ENCODE results near the gene UBXN11. TPM values are rescaled to one million over a fixed set of nuclear protein-coding genes. Genes with fewer than 3 reads are reported as not detected.
"Not testable (repeated sequence)": the region's sequence is repeated elsewhere in the genome, so short reads cannot be mapped to it uniquely, and the experiment has no call there.

Gene UBXN11
- total RNA-seq, 2 donors from 2014 or later = 12.2 to 14.8 TPM

- TF ChIP-seq CTCF (IDR thresholded peaks at IDR 0.05) (no peak), POLR2A (IDR thresholded peaks at IDR 0.05) (no peak)
- H3K4me3 ChIP-seq = no peak overlapping the region
These were observed 10.7 kb upstream of the UBXN11 start for GRCh38 chr1:26317146-26317545.

GRCh38 chr1:26315874-26316850 is 9.7 kb upstream of the UBXN11 start:
- Histone ChIP-seq H3K9me3 (no peaks in the 10 kb centered on the region), H3K4me1 (peaks cover under 1% of the 10 kb centered on the region), H3K27me3 (no peaks in the 10 kb centered on the region), H3K27ac (no peak overlapping the region), H3K36me3 (replicated peaks in 1 of 2; ENCODE audit: insufficient read depth in 1 of 2, low read depth in 2 of 2) (no peaks in the 10 kb centered on the region), H3K4me3 (no peak overlapping the region)
- intact Hi-C loops (cut with DNase I) = loop anchor here (5.0 kb wide), 1 partner anchor 44 kb away; no protein-coding TSS in a partner anchor
- ATAC-seq (no peak), DNase-seq (no peak)
- WGBS, 2 donors = 74 to 78% methylated on average over 8 of the region's 8 CpGs
- TF ChIP-seq POLR2A (IDR thresholded peaks at IDR 0.05) (no peak), CTCF (IDR thresholded peaks at IDR 0.05) (no peak)

More at GRCh38 chr1:26317146-26317545, 10.7 kb upstream of the UBXN11 start:
- Histone ChIP-seq H3K36me3 (replicated peaks in 1 of 2; ENCODE audit: insufficient read depth in 1 of 2, low read depth in 2 of 2) (no peaks in the 10 kb centered on the region), H3K27ac (no peak overlapping the region), H3K9me3 (no peaks in the 10 kb centered on the region), H3K27me3 (no peaks in the 10 kb centered on the region), H3K4me1 (peaks cover 4% of the 10 kb centered on the region)
- ATAC-seq = no peak
- DNase-seq = no peak
- WGBS, 2 donors = 84 to 92% methylated on average over 2 of the region's 2 CpGs
- intact Hi-C loops (cut with DNase I) = loop anchor here (5.0 kb wide), 1 partner anchor 45 kb away; no protein-coding TSS in a partner anchor

- ATAC-seq = no peak
- 69 to 84% methylated on average over 5 of the region's 5 CpGs for WGBS, 2 donors
- DNase-seq = no peak
- no peak overlapping the region for H3K27ac ChIP-seq
- intact Hi-C loops (cut with DNase I) = no loop called here
- no peaks in the 10 kb centered on the region for H3K36me3 ChIP-seq (replicated peaks in 1 of 2; ENCODE audit: insufficient read depth in 1 of 2, low read depth in 2 of 2)
- TF ChIP-seq POLR2A (IDR thresholded peaks at IDR 0.05) (no peak), CTCF (IDR thresholded peaks at IDR 0.05) (no peak)
- H3K9me3 ChIP-seq = no peaks in the 10 kb centered on the region
- no peak overlapping the region for H3K4me3 ChIP-seq
- H3K27me3 ChIP-seq = no peaks in the 10 kb centered on the region
- no peaks in the 10 kb centered on the region for H3K4me1 ChIP-seq
These were observed 8.1 kb upstream of the UBXN11 start for GRCh38 chr1:26314501-26314900.

GRCh38 chr1:26307966-26308899 is 1.8 kb upstream of the UBXN11 start:
- H3K36me3 ChIP-seq (replicated peaks in 1 of 2; ENCODE audit: insufficient read depth in 1 of 2, low read depth in 2 of 2); H3K4me3 ChIP-seq; ATAC-seq; DNase-seq; H3K27me3 ChIP-seq; intact Hi-C loops (cut with DNase I); H3K9me3 ChIP-seq: not testable (repeated sequence)
- Histone ChIP-seq H3K4me1 (peaks cover 12% of the 10 kb centered on the region), H3K27ac (peak overlapping the region in 1 of 4 donors; percentile 34)
- WGBS, 2 donors = 76% methylated on average over 21 of the region's 21 CpGs

GRCh38 chr1:26307363-26307781 is 936 bp upstream of the UBXN11 start:
- Histone ChIP-seq H3K36me3 (replicated peaks in 1 of 2; ENCODE audit: insufficient read depth in 1 of 2, low read depth in 2 of 2) (no peaks in the 10 kb centered on the region), H3K27ac (peak overlapping the region in 2 of 4 donors; percentile 30 to 74), H3K4me3 (no peak overlapping the region), H3K27me3 (no peaks in the 10 kb centered on the region), H3K4me1 (peaks cover 12% of the 10 kb centered on the region), H3K9me3 (no peaks in the 10 kb centered on the region)
- ATAC-seq (no peak), DNase-seq (no peak)
- no peak for TF ChIP-seq CTCF (IDR thresholded peaks at IDR 0.05)
- no peak for TF ChIP-seq POLR2A (IDR thresholded peaks at IDR 0.05)
- intact Hi-C loops (cut with DNase I) = no loop called here
- WGBS, 2 donors = 22 to 28% methylated on average over 6 of the region's 6 CpGs

All from body of pancreas (tissue), 4 donors.